ENCODE measurements around the gene IFT81. TPM values are rescaled to one million over a fixed set of nuclear protein-coding genes. Genes with fewer than 3 reads are reported as not detected.
"Not testable (repeated sequence)": the region's sequence is repeated elsewhere in the genome, so short reads cannot be mapped to it uniquely, and the experiment has no call there.

The IFT81 gene
- total RNA-seq, 4 donors from 2014 or later = 3.6 to 12.6 (median 7.2) TPM

GRCh38 chr12:110080410-110080809 is 43.7 kb upstream of the IFT81 start:
- Histone ChIP-seq H3K4me1 (no peaks in the 10 kb centered on the region), H3K9me3 (no peaks in the 10 kb centered on the region), H3K4me3 (no peak overlapping the region), H3K27ac (peak overlapping the region in 1 of 4 donors; percentile 59), H3K36me3 (no peaks in the 10 kb centered on the region), H3K27me3 (no peaks in the 10 kb centered on the region)
- intact Hi-C loops (cut with DNase I) = no loop called here
- TF ChIP-seq CTCF (IDR thresholded peaks at IDR 0.05) = no peak
- TF ChIP-seq POLR2A (IDR thresholded peaks at IDR 0.05) = no peak
- 83 to 85% methylated on average over 7 of the region's 7 CpGs for WGBS, 2 donors
- DNase-seq = no peak

- intact Hi-C loops (cut with DNase I) = no loop called here
- H3K4me3 ChIP-seq = no peak overlapping the region
- no peaks in the 10 kb centered on the region for H3K36me3 ChIP-seq
- 43 to 52% methylated on average over 4 of the region's 4 CpGs for WGBS, 2 donors
- H3K27ac ChIP-seq = no peak overlapping the region
- H3K9me3 ChIP-seq = no peaks in the 10 kb centered on the region
- no peak for TF ChIP-seq CTCF (IDR thresholded peaks at IDR 0.05)
- no peak for TF ChIP-seq POLR2A (IDR thresholded peaks at IDR 0.05)
- no peaks in the 10 kb centered on the region for H3K27me3 ChIP-seq
- no peaks in the 10 kb centered on the region for H3K4me1 ChIP-seq
- no peak for DNase-seq
These were observed 39.7 kb upstream of the IFT81 start for GRCh38 chr12:110084314-110085015.

GRCh38 chr12:110088216-110088615 is 35.9 kb upstream of the IFT81 start:
- H3K9me3 ChIP-seq; DNase-seq; H3K36me3 ChIP-seq; intact Hi-C loops (cut with DNase I); H3K27me3 ChIP-seq; H3K4me3 ChIP-seq; H3K4me1 ChIP-seq; H3K27ac ChIP-seq: not testable (repeated sequence)
- 83 to 86% methylated on average over 6 of the region's 6 CpGs for WGBS, 2 donors

- no peaks in the 10 kb centered on the region for H3K36me3 ChIP-seq
- peak overlapping the region in 1 of 4 donors; percentile 44 for H3K27ac ChIP-seq
- no peak for TF ChIP-seq CTCF (IDR thresholded peaks at IDR 0.05)
- TF ChIP-seq POLR2A (IDR thresholded peaks at IDR 0.05) = no peak
- H3K9me3 ChIP-seq = no peaks in the 10 kb centered on the region
- H3K4me3 ChIP-seq = no peak overlapping the region
- H3K4me1 ChIP-seq = no peaks in the 10 kb centered on the region
- WGBS, 2 donors = 74 to 85% methylated on average over 5 of the region's 5 CpGs
- intact Hi-C loops (cut with DNase I) = no loop called here
- H3K27me3 ChIP-seq = peaks cover 0 to 6% (median 0%) of the 10 kb centered on the region in 4 donors
- no peak for DNase-seq
These were observed 35.2 kb upstream of the IFT81 start for GRCh38 chr12:110088936-110089335.

GRCh38 chr12:110090266-110091135 is 33.7 kb upstream of the IFT81 start:
- 71 to 73% methylated on average over 8 of the region's 8 CpGs for WGBS, 2 donors
- intact Hi-C loops (cut with DNase I) = no loop called here
- H3K9me3 ChIP-seq = no peaks in the 10 kb centered on the region
- H3K36me3 ChIP-seq = no peaks in the 10 kb centered on the region
- no peak overlapping the region for H3K4me3 ChIP-seq
- H3K4me1 ChIP-seq = no peaks in the 10 kb centered on the region
- no peak for DNase-seq
- TF ChIP-seq POLR2A (IDR thresholded peaks at IDR 0.05) (no peak), CTCF (IDR thresholded peaks at IDR 0.05) (no peak)
- H3K27ac ChIP-seq = no peak overlapping the region
- H3K27me3 ChIP-seq = peaks cover 0 to 6% (median 0%) of the 10 kb centered on the region in 4 donors
